Cardiac muscle cell (in vitro differentiated cells and primary cell): Measurements from ENCODE around the gene IFT81. TPM values are rescaled to one million over a fixed set of nuclear protein-coding genes. Genes with fewer than 3 reads are reported as not detected.

Experiments
- DNase-seq, 2 donors: peaks; one replicate each; pipeline versions ENCODE4 v3.0.0 to v3.0.0-alpha.2; 2010 to 2017; ENCODE audit warnings: low read depth in 1 of 2, low spot score in 1 of 2
- H3K27ac ChIP-seq: fragments of 200-600 bp; sonication (generic); 2 replicates; pipeline ENCODE4 v1.5.1; 2016
- H3K27me3 ChIP-seq: fragments of 200-600 bp; sonication (generic); 2 replicates; pipeline ENCODE4 v1.6.0; 2016; ENCODE audit warnings: control low read depth
- H3K36me3 ChIP-seq: fragments of 200-600 bp; sonication (generic); 2 replicates; pipeline ENCODE4 v1.5.1; 2016; ENCODE audit warnings: control low read depth
- H3K4me1 ChIP-seq: fragments of 200-600 bp; sonication (generic); 2 replicates; pipeline ENCODE4 v1.8.1; 2017; ENCODE audit warnings: low read depth, mild to moderate bottlenecking, mixed run types
- H3K4me3 ChIP-seq: fragments of 200-600 bp; sonication (generic); 2 replicates; pipeline ENCODE4 v1.5.1; 2016; ENCODE audit warnings: mild to moderate bottlenecking
- H3K9me3 ChIP-seq: fragments of 200-600 bp; sonication (generic); 2 replicates; pipeline ENCODE4 v1.5.1; 2017; ENCODE audit warnings: low read depth, mild to moderate bottlenecking, control low read depth
- CTCF ChIP-seq: IDR thresholded peaks from 2 replicates; pipeline ENCODE4 v1.5.1; 2012; ENCODE audit warnings: low read depth, mild to moderate bottlenecking, low read length
- polyA plus RNA-seq: library from polyadenylated mRNA; unstranded; fragments of >200 nt; fragmentation: Nextera tagmentation; extraction: Ambion mirVana; gene quantifications from 2 replicates; pipeline ENCODE4 v1.2.1, GENCODE V29; 2016
- total RNA-seq: library from RNA; depleted of rRNA; stranded (reverse); fragments of >200 nt; gene quantifications from 2 replicates; pipeline ENCODE4 v1.2.3, GENCODE V29; 2016

The IFT81 gene
- total and polyA plus RNA-seq, 2 experiments from 2014 or later = 30.0 to 42.6 TPM

GRCh38 chr12:110185626-110186025, 61.5 kb downstream of the IFT81 start:
- Histone ChIP-seq H3K4me3 (no peak overlapping the region), H3K27ac (no peak overlapping the region), H3K9me3 (no peaks in the 10 kb centered on the region), H3K36me3 (peaks cover 11% of the 10 kb centered on the region), H3K27me3 (no peaks in the 10 kb centered on the region), H3K4me1 (no peaks in the 10 kb centered on the region)
- no peak for TF ChIP-seq CTCF
- DNase-seq = no peak

DNA sequence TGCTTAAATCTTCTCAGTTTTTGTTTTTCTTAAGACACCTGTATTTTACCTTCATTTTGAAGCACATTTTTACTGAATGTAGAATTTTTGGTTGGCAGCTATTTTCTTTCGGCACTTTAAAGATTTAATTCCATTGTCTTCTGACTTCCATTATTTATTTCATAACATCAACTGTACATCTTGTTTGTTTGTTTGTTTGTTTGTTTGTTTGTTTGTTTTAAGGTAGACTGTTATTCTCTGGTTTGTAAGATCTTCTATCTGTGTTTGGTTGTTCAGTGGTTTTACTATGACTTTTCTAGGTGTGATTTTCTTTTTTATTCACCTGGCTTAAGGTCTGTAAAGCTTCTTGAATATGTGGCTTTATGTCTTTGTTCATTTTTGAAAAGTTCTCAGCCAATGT, 61.9 kb downstream of the IFT81 start:
- TF ChIP-seq CTCF = no peak
- H3K36me3 ChIP-seq = peaks cover 11% of the 10 kb centered on the region
- H3K4me3 ChIP-seq = no peak overlapping the region

GRCh38 chr12:110193196-110193595, 69.0 kb downstream of the IFT81 start:
- no peak overlapping the region for H3K27ac ChIP-seq
- no peaks in the 10 kb centered on the region for H3K4me1 ChIP-seq
- H3K4me3 ChIP-seq = no peak overlapping the region
- H3K9me3 ChIP-seq = no peaks in the 10 kb centered on the region
- DNase-seq = no peak
- TF ChIP-seq CTCF = no peak
- H3K36me3 ChIP-seq = peaks cover 36% of the 10 kb centered on the region
- no peaks in the 10 kb centered on the region for H3K27me3 ChIP-seq

More for the DNA sequence above, 61.9 kb downstream of the IFT81 start:
- Histone ChIP-seq H3K9me3 (no peaks in the 10 kb centered on the region), H3K27me3 (no peaks in the 10 kb centered on the region), H3K4me1 (no peaks in the 10 kb centered on the region), H3K27ac (no peak overlapping the region)
- DNase-seq = no peak

DNA sequence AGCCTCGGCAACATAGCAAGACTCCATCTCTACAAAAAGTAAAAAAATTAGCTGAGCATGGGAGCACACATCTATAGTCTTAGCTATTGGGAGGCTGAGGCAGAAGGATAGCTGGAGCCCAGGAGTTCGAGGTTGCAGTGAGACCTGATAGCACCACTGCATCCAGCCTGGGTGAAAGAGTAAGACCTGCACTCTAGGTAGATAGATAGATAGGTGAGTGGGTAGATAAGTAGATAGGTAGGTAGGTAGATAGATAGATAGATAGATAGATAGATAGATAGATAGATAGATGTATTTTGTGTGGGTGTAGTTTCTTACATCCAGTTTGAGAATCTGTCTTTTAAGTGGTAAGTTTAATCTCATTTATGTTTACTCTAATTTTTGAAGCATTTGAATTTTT, 72.8 kb downstream of the IFT81 start:
- Histone ChIP-seq H3K9me3 (no peaks in the 10 kb centered on the region), H3K27me3 (no peaks in the 10 kb centered on the region), H3K4me3 (no peak overlapping the region), H3K27ac (no peak overlapping the region), H3K4me1 (peaks cover 11% of the 10 kb centered on the region), H3K36me3 (peaks cover 21% of the 10 kb centered on the region)
- DNase-seq = no peak
- no peak for TF ChIP-seq CTCF

DNA sequence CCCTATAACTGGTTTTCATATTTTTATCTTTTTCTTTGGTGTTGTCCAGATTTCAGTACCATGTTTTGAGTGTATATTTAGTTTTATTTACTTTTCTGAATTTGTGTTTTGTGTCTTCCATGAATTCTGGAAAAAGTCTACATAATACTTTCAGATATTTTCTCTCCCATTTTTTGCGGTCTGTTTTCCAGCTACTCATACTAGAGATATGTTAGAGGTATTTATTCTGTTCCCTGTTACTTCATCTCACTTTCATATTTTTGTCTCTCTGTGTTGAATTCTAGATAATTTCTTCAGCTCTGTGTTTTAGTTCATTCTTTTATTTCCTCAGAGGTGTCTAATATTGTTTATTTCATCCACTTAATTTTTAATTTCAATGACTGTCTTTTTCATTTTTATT, 74.2 kb downstream of the IFT81 start:
- Histone ChIP-seq H3K36me3 (peaks cover 9% of the 10 kb centered on the region), H3K27ac (no peak overlapping the region), H3K4me1 (peaks cover 11% of the 10 kb centered on the region), H3K27me3 (no peaks in the 10 kb centered on the region), H3K9me3 (no peaks in the 10 kb centered on the region), H3K4me3 (no peak overlapping the region)
- TF ChIP-seq CTCF = no peak
- DNase-seq = peak in 1 of 2 donors; percentile 15
